COR-L47 (cell line): ENCODE measurements around the gene MATN1.

ENCODE experiments used
- DNase-seq: peaks from one replicate; lab custom pipeline; 2025; lab: John Stamatoyannopoulos, UW

Gene MATN1

DNA sequence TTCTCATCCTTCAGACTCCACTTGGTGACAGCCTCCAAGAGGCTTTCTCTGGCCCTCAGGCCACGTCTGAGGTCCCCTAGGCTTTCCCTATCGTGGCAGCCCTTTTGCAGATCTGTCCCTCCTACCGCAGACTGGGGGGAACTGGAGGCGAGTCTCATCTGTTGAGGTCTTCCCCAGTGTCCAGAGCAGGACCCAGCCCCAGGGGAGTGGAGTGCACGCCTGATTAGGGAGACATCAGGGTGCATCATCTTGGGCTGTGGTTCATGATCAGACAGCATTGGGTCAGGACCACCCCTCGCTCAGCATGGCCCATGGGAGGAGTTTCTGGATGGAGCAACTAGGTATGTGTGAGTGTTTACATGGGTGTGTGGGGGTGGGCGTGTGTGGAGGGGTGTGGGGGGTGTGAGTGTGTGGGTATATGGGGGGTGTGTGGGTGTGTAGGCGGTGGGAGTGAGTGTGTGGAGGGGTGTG lies 8.5 kb upstream of the MATN1 start:
- DNase-seq = no peak

- DNase-seq = no peak
These were observed 7.9 kb upstream of the MATN1 start for GRCh38 chr1:30731109-30731805.

DNA sequence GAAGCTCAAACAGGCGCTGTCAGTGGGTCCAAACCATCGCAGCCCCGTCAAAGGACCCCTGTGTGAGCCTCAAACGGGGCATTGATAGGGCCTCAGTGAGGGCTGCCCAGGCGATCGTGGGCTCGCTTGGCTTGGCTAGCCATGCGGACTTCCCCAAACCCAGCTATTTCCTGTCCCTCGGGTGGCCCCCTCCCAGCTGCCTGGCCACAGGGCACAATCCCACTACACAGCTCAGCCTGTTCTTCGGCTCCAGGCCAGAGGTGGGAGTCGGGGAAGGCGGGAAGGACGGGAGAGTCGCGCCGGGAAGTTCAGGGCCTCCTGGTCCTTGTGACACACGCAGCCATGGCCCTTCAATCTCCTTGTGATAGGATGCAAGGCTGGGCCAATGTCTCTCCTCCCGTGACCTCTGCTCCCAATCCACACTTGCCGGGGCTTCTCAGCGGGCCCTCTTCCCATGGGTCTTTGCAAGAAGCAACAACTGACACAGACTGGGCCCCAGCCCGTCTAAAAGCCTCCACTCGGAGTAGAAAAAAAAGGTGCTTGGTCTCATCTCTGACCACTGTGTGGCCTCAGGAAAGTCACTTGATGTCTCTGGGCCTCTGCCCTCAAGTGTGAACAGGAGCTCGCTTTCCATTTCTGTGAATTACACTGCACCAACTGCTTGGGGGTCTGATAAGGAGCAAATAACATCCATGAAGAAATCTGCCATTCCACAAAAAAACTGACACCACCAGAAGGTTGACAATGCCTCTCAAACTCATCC lies 7.1 kb upstream of the MATN1 start:
- DNase-seq = no peak

DNA sequence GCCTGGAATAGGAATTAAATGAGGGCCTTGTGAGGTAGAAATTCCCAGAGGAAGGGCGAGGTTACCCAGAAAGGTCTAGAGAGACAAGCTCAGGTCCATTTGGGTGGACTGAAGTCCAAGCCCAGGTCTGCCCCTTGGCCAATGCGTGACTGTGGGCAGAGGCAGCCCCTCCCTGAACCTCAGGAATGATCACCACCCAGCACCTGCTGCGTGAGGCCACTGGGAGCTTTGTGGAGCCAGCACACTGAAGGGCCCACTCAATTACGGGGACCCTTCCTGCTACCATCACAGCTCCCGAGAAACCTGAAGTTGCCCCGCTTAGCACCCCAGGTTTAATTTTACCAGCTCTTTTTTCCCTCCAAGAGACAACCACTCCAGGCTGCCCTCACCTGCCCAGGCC lies 6.5 kb upstream of the MATN1 start:
- no peak for DNase-seq

GRCh38 chr1:30728832-30729638 lies 5.7 kb upstream of the MATN1 start:
- no peak for DNase-seq

DNA sequence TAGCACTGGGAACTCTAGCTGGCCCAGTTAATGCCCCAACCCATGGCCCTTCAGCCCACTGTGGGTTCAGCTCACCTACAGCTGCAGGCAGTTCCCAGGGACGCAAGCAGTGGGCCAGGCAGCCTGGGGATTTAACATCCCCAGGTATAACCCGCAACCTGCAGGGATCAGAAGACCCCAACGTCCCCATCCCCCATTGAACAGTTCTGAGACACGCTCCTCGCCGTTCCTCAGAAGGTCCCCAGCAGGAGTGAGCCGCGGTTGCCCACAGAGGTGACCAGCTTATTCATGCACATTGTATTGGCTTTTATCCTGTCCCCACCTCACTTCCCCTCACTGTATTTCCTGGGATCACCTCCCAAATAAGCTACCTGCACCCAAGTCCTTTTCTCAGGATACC lies 5.0 kb upstream of the MATN1 start:
- DNase-seq = no peak

- DNase-seq = no peak
These were observed 4.4 kb upstream of the MATN1 start for GRCh38 chr1:30727824-30728223.

DNA sequence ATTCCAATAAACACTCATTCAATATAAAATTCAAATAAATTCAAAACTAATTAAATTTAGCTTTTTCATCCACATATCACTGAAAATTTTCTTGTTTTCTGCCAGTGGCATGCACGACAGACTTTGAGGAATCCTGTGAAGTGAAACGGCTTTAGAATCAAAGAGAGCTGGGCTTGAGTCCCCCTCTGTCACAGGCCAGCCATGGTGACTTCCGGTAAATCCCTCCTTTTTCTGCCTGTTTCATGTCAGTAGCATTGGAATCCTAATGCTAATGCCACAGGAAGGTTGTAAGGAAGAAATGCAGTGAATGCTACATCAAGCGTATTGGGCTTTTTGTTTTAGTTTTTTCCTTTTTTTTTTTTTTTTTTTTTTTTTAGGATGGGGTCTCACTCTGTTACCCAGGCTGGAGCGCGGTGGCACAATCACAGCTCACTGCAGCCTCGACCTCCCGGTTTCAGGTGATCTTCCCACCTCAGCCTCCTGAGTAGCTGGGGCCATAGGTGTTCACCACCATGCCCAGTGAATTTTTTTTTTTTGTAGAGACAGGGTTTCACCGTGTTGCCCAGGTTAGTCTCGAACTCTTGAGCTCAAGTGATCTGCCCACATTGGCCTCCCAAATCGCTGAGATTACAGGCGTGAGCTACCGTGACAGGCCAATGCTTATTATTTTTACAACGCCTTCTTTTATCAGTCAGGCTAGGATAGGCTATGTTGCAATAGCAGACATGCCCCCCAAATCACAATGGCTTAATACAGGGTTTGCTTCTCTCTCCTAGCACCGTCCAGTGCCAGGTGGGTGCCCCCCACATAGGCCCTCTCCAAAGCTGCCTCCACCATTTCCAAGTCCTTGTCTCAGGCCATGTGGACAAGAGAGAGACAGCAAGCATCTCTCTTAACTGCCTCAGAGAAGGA lies 3.6 kb upstream of the MATN1 start:
- DNase-seq = no peak

GRCh38 chr1:30726236-30726635 lies 2.9 kb upstream of the MATN1 start:
- no peak for DNase-seq

DNA sequence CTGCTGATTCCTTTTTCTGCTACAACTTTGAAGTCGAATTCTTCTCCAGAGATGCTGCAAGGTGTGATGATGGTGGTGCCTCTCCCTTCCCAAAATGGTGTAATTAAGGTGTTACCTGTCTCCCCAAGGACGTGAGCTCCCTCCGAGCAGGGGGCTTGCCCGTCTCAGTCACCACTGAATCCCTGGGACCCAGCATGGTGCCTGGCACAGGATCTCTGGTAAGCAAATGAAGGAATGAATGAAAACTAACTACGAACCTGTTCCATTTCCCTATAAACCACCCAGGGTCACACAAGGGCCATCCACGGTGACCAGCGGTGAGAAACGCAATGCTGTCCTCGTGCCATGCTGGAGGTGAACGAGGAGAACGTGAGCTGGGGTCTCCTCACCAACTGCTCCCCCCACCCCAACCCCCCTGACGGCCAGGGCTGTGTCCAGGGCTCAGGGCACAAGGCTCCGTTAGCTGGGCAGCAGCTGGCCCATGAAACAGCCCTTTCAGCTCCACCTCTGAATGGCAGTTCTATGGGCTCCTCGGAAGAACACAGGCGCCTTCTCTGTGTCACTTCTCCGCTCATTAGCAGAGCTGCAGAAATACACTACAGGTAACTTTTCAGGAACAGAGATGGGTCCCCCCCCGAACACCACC lies 2.2 kb upstream of the MATN1 start:
- DNase-seq = no peak

DNA sequence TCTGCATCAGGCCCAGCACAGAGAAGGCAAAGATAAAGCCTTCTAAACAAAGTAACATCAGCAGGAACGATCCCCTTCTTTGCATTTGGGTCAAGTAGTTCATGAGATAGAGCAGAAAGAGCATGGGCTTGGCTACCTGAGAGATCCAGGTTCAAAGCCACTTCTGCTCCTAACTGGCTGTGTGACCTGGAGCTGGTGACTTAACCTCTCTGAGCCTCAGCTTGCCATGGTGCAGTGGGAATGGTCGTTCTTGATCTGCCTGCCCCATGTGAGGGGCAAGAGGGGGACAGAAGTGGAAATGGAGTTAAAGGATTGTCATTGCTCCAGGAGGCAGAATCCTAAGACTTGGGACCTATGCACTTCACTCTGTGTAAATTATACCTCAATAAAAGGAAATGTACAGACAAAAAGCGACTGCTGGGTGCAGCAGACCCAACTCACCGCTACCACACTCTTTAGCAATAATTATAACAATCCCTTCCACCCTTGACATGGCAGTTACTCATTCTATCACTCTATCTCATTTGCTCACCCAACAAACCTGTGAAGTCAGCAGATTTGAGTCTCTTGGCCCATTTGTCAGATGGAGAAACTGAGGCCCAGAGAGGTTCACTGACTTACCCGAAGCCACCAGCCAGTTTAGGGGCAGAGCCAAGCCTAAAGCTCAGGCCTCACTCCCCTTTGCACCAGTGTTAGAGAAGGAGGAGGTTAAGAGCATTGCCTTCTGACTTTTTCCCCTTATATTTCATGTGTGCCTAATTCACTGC lies 1.5 kb upstream of the MATN1 start:
- no peak for DNase-seq

- DNase-seq = no peak
These were observed 790 bp upstream of the MATN1 start for GRCh38 chr1:30724175-30724574.

DNA sequence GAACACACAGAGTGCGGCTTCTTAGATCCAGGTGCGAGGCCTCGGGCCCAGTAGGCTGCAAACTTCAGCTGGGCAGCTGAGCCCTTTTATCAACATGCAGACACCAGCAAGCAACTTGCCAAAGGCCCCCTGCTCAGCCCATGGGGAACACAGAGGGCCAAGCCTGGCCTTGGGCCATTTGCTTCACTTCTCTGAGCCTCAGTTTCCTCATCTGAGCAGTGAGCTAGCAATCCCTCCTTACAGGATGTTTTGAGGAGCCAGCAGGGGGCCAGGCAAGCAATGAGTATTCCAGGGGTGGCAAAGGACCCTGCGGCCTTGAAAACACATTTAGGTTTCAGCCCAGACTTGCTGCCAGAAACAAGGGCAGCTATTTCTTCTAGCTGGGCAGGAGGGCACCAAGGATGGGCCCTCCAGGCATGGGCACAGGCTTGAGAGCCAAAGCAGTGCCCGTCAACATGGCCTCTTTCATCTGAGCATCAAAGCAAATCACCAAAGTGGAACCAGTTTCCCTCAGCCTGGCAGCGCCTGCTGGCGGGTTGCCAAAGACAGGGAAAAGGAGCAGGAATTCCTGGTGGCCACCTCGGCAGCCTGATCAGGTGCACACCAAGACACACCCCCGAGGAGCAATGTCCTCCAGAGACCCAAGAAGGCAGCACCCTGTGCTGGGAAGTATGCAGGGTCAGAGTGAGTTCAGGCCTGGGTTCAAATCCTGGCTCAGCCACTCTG lies 1.4 kb downstream of the MATN1 start:
- peak; percentile 51 for DNase-seq

- no peak for DNase-seq
These were observed 2.0 kb downstream of the MATN1 start for GRCh38 chr1:30721341-30721793.

DNA sequence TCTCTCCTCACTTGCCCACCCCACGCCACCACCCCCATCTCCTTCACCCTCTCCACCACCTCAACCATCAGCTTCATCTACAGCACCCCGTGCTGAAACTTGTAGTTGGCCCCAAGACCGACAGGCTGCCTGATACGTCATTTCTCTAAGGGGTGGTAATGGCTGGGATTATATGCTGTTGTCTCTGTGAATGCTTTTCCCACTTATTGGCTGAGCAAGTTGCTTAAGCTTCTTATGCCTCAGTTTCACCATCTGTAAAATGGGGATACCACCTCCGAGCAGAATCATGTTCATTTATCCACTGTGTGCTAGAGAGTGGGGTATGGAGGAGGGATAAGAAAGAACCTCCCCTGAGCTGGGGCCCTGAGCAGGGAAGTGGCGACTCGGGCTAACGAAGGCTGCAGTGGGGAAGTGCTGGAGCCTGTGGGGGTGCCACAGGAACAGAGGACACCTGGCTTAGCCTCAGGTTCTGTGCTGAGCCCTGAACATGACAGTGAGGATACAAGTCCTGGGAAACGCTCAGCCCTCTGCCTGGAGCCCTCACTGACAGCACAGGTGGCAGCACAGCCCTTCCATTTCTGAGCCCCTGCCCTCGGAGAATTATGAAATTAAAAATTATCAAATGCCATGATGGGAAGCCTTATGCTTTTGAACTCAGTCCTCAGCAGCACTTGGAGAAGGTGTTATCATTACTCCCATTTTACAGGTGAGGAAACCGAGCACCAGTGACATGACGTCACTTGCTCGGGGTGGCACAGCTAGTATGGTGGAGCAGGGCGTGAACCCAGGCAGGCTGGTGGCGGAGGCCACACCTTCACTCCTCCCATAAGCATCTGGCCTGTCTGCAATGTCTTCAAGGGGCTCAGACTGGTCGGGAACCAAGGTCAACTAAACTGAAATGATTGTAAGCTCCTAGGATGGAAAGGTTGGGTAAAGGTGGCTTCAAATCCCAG lies 2.8 kb downstream of the MATN1 start:
- no peak for DNase-seq

GRCh38 chr1:30719406-30720270 lies 3.7 kb downstream of the MATN1 start:
- DNase-seq = no peak

DNA sequence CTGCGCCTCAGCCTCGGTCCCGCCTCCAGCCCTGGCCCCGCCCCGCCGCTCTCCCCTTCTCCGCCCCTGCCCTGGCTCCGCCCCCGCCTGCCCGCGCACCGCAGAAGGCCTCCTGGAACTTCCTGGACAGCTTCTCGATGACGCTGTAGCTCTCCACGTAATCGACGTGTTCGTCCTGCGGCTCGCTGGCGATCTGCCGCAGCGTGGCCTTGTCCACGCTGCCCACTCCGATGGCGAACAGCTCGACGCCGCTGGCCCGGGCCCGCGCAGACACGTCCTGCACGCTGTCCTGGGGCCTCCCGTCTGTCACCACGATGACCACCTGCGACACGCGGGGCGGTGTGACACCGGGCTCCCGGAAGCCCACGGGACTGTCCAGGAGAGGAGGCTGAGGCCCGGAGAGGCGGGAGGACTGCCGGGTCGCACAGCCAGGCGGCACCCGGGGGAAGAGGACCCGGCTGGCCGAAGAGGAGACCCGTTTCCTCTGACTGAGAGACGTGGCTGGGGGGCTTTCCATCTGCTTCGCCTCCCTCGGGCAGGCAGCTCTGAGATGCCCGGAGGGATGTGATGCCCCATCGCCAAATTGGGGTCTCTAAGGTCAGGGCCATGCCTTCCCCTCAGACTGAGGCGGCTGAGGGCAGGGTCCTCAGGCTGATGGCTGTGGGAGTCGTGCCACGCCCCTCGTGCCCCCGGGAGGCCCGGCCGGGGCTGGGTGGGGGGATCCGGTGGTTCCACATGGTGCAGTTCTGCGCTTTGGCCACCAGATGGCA lies 4.6 kb downstream of the MATN1 start:
- DNase-seq = peak; percentile 93
